ENCODE results near the gene ABHD6.

The ABHD6 gene

DNA sequence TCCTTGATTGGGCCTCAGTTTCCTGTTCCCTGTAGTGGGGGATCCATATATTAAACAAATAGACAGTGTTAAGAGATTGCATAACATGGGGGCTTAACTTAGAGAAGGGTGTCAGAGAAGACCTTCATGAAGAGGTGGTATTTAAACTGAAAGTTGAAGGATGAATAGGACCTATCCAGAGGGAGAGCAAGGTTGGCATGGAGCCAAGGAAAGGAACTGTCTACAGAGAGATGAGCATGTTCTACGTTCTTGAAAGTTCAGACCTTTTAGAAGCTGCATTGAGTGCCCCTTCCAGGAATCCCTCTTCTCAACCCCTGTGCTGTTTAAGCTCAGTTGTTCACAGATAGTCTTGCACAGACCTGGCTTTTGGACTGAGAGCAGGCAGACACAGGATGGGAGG is 71.1 kb downstream of the ABHD6 start:
- TF ChIP-seq, protein P1, sequence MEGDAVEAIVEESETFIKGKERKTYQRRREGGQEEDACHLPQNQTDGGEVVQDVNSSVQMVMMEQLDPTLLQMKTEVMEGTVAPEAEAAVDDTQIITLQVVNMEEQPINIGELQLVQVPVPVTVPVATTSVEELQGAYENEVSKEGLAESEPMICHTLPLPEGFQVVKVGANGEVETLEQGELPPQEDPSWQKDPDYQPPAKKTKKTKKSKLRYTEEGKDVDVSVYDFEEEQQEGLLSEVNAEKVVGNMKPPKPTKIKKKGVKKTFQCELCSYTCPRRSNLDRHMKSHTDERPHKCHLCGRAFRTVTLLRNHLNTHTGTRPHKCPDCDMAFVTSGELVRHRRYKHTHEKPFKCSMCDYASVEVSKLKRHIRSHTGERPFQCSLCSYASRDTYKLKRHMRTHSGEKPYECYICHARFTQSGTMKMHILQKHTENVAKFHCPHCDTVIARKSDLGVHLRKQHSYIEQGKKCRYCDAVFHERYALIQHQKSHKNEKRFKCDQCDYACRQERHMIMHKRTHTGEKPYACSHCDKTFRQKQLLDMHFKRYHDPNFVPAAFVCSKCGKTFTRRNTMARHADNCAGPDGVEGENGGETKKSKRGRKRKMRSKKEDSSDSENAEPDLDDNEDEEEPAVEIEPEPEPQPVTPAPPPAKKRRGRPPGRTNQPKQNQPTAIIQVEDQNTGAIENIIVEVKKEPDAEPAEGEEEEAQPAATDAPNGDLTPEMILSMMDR (IDR thresholded peaks at IDR 0.05; ENCODE audit: low read depth, low read length, missing control alignments): no peak
- DNase-seq (ENCODE audit: extremely low read depth, low read depth): no peak
- H3K4me3 ChIP-seq (replicated peaks; ENCODE audit: low read depth, low read length): no peak overlapping the region

DNA sequence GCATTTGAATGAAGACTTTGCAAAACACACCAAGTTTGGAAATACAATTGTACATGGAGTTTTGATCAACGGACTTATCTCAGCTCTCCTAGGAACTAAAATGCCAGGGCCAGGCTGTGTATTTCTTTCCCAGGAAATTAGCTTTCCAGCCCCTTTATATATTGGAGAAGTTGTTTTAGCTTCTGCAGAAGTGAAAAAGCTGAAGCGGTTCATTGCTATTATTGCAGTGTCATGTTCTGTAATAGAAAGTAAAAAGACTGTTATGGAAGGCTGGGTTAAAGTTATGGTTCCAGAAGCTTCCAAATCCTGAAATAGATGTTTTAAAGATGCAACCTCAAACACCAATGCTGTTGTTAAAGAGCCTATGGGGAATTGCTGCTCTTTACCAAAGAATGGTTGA is 80.2 kb downstream of the ABHD6 start:
- TF ChIP-seq, protein P1 (IDR thresholded peaks at IDR 0.05; ENCODE audit: low read depth, low read length, missing control alignments): no peak
- DNase-seq (ENCODE audit: extremely low read depth, low read depth): no peak
- H3K4me3 ChIP-seq (replicated peaks; ENCODE audit: low read depth, low read length): no peak overlapping the region

DNA sequence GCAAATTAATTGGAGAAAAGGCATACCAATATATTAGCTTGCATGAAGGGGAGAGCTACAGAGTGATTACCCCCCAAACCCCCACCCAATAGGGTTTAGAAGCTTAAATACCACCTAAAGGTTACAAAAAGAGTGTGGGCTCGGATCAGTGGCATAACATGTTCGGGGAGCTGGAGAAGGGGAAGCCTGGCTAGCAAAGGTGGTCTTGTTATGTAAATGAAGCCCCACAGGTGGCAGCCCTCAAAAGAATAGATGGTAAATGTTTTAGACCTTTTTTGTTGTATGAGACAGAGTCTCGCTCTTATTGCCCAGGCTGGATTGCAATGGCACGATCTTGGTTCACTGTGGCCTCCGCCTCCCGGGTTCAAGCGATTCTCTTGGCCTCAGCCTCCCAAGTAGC is 84.2 kb downstream of the ABHD6 start:
- no peak overlapping the region for H3K4me3 ChIP-seq (replicated peaks; ENCODE audit: low read depth, low read length)
- no peak for DNase-seq (ENCODE audit: extremely low read depth, low read depth)
- TF ChIP-seq, protein P1 (IDR thresholded peaks at IDR 0.05; ENCODE audit: low read depth, low read length, missing control alignments): no peak

DNA sequence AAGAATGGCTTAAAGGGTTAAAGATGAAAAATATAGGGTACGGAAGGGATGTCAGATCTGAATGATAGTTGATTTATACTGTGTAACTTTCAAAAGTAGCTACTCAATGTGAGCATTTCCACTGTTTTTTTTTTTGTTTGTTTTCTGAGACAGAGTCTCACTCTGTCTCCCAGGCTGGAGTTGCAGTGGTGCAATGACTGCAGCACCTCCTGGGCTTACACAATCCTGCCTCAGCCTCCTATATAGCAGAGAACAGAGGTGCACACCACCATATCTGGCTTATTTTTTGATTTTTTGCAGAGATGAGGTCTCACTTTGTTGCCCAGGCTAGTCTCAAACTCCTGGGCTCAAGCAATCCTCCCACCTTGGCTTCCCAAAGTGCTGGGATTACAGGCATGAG is 85.2 kb downstream of the ABHD6 start:
- no peak for DNase-seq (ENCODE audit: extremely low read depth, low read depth)
- TF ChIP-seq, protein P1 (IDR thresholded peaks at IDR 0.05; ENCODE audit: low read depth, low read length, missing control alignments): no peak
- H3K4me3 ChIP-seq (replicated peaks; ENCODE audit: low read depth, low read length): no peak overlapping the region

DNA sequence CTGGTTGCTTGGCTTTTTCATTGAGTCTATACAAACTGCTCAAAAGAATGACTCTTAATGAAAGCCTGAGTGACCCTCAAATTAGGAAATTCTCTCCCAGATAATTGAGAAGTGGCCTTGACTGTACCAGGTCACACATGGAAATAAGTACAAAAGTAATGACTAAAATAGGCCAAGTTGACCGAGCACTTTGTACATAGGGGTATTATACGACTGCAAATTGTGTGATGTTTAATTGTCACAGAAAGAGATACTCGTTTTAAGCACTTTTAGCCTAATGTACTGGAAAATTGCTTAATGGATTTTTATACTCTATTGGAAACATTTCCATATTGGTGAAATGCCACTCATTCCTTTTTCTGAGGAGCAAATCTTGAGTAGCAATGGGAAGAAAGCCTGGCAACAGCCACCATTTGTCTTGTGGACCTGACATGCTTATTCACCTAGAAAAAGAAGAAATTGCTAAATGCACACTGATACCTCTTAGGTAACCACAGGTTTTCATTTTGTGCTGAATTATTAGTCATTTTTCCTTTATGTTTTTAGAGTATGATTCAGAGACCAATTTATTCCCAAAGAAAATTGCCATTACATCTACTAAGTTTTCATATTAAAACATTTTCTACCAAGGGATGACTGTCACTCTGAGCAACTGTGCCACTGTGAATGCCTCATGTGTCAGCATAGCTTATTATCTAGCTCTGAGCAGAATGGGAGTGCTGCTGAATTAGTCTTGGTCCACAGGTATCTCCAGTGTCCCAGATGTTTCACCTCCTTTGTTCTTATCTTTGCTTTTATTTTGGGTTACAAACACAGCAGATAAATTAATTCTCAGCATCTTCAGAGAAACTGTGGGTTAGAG is 86.2 kb downstream of the ABHD6 start:
- TF ChIP-seq, protein P1 (IDR thresholded peaks at IDR 0.05; ENCODE audit: low read depth, low read length, missing control alignments): no peak
- no peak for DNase-seq (ENCODE audit: extremely low read depth, low read depth)
- no peak overlapping the region for H3K4me3 ChIP-seq (replicated peaks; ENCODE audit: low read depth, low read length)

DNA sequence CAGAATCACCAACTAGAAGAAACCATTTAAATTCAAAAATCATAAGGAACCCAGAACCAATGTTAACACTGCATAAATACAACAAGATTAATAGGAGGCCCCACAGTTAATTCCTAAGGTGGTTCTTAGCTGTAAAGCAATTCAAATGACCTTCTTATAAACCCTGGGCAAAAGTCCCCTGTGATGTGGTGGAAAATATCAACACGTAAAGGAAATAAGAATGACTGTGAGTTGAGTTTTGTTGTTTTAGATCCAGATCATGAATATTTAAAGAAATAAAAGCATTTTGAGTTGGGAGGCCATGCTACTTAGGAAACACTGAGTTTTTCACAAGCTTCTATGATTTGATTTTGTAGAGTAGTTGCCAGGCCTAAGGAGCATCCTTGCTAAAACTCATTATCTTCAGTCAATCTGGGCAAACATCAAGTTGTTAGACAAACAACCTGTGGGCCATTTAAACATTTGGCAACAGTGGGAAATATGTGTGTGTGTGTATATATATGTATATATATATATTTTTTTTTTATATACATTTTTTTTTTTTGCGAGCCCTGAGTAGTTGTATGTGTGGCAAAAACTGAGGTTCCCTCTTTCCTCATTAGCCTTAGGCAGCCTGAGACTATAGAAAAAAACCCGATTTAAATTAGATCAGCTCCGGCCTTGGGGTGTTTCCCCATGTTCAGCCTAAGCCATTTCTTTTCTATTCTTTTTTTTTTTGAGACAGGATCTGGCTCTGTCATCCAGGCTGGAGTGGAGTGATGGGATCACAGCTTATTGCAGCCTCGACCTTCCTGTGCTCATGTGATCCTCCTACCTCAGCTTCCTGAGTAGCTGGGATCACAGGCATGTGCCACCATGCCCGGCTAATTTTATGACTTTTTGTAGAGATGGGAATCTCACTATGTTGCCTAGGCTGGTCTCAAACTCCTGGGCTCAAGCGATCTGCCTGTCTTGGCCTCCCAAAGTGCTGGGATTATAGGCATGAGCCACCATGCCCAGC is 87.1 kb downstream of the ABHD6 start:
- no peak overlapping the region for H3K4me3 ChIP-seq (replicated peaks; ENCODE audit: low read depth, low read length)
- TF ChIP-seq, protein P1 (IDR thresholded peaks at IDR 0.05; ENCODE audit: low read depth, low read length, missing control alignments): no peak
- no peak for DNase-seq (ENCODE audit: extremely low read depth, low read depth)

Measured in HFF-Myc (cell line).